Measurements from ENCODE around the gene CYP27C1.
A peak's percentile ranks its signal among the peaks of the same experiment; 100 is the strongest.
"Not testable (repeated sequence)": the region's sequence is repeated elsewhere in the genome, so short reads cannot be mapped to it uniquely, and the experiment has no call there.

CYP27C1 gene

DNA sequence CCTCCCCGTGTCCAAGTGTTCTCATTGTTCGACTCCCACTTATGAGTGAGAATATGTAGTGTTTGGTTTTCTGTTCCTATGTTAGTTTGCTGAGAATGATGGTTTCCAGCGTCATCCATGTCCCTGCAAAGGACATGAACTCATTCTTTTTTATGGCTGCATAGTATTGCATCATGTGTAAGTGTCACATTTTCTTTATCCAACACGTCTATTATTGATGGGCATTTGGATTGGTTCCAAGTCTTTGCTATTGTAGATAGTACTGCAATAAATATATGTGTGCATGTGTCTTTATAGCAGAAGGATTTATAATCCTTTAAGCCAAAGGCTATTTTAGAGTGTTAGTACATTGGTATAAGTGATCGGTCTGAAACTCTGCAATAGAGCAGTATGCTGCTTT lies 4.0 kb upstream of the CYP27C1 start:
- not testable (repeated sequence) for DNase-seq

DNA sequence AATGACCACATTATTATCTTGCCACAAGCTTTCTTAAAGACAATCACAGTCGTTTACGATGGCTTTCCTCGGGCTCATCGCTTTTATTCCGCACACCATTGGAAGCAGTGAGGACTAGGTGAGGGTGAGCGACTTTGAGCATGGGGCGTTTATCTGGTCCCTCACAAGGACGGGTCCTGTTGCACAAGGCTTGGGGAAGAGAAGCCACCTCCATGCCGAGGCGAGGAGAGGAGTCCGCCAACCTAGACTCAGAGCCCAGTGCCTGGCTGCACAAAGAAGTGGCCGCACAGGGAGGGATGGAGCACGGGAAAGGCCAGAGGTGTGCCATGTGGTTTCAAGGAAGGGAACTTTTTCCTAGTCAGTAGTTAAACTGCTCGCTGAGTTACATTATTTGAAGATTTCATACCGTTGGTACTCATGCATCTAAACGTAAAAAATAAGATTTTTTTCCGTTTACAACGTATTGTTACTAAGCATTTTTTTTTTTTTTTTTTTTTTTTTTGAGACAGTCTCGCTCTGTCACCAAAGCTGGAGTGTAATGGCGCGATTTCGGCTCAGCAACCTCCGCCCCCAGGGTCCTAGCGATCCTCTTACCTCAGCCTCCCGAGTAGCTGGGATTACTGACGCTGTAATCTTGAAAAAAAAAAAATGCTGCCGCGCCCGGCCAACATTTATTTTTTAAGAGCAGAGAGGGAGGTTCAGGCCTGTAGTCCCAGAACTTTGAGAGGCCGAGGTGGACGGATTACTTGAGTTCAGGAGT lies 849 bp upstream of the CYP27C1 start:
- peak; percentile 60 for DNase-seq

DNA sequence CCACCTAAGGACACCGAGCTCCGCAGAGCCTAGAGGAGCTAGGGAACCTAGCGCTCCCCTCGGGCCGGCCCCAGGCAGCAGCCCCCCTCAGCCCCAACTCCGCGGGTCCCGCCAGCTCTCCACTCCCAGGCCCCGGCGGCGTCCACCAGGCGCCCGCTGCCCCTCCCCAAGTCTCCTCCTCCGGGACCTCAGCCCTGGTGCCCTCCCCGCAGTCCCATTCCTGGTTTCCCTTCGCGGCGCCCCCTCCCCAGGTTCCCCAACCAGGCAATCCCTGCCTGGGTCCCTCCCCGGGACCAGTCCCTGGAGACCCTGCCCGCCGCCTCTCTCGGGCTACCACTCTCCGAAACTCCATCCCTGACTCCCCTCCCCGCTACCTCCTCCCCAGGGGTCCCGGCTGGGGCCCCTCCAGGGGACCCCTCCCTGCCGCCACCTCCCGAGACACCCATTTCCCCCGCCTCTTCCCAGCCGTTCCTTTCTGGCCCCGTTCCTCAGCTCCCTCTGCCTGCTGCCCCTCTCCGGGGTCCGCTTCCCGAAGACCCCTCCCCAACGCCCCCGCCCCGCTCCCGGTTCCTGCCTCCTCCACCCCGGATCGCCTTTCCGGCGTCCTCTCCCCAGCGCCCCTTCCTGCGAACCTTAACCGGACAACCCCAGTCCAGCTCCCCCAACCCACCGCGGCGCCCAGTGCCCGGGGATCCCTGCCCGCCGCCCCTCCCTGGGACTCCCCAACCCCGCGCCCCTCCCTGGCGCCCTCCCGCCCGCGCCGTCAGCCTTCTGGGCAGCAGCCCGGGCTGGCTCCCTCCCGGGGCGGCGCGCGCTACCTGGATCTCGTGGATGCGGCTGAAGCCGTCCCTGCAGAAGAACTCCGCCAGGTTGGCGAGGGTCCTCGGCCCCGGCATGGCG lies 678 bp downstream of the CYP27C1 start:
- DNase-seq = peak; percentile 73

DNA sequence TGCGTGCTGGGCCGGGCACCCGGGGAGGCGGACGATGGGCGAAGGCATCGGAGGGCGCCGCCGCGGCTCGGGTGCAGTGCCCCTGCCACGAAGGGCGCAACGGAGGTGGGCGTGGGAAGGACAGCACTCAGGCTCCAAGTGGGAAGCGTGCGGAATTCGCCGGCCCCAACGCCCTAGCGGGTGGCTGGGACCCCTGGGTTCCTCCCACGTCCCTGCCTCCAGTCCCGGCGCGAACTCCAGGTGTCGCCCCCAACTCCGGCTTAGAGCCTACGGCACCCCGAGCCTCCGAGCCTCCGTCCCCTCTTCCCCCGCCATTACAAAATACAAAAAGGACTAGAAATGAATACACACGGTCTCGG lies 1.3 kb downstream of the CYP27C1 start:
- no peak for DNase-seq

DNA sequence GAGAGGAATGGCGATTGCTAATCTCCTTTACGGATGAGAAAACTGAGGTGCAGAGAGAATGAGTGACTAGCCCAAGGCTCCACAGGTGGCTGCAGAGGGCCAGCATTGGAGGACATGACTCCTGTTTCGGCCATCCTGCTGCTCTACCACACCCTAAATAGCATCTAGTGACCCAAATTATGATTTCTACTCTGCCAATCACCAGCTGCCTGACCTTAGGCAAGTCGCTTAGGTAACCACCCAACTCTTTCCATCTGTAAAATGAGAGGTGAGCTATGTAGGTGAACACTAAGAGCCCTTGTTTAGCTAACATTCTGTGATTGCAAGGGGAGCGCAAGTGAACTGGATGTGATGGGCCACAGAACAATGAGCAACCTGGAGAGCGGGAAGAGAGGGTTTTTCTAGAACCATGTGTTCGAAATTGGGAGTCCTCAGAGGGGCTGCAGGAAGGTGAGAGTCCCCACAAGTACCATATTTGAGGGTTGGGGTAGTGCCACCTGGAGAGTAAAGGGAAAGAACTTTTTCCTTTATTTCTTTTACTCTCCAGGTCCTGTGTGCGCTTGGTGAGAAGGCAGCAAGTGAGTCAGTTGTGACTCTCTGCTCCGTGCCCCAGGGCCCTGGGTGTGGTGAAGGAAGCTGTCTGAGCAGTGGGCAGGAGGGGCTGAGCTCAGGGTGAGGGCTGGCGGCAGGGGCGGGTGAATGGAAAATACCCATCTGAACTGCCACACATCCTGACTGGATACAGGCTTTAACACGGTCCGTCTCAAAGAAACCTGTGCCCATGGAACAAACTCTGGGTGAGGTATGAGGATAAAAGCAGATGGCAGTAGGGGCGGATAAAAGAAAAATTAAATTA lies 2.4 kb downstream of the CYP27C1 start:
- DNase-seq = no peak

DNA sequence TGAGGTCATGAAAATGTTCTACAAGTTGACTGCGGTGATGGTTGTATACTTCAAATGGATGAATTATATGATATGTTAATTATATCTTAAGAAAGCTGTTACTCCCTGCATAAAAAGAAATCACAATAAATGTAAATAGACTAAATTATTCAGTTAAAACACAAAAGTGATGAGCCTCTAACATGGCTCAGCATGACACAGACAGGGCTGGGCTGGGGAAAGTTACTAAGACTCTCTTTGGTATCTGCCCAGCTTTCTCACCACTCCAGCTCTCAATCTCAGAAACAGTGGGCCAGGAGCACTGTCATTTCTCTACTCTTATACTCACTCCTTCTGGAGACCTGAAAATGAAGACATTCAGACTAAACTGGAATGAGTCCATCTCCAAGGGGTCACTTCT lies 3.5 kb downstream of the CYP27C1 start:
- no peak for DNase-seq

DNA sequence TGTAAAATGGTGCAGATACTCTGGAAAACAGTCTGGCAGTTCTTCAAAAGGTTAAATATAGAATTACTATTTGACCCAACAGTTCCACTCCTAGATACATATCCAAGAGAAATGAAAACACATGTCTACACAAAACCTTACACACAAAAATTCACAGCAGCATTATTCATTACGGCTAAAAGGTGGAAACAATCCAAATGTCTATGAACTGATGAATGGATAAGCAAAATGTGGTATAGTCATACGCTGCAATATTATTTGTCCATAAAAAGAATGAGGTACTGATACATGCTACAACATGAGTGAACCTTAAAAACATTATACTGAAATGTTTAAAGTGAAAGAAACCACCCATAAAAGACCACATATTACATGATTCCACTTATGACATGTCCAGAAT lies 4.0 kb downstream of the CYP27C1 start:
- DNase-seq = no peak

DNA sequence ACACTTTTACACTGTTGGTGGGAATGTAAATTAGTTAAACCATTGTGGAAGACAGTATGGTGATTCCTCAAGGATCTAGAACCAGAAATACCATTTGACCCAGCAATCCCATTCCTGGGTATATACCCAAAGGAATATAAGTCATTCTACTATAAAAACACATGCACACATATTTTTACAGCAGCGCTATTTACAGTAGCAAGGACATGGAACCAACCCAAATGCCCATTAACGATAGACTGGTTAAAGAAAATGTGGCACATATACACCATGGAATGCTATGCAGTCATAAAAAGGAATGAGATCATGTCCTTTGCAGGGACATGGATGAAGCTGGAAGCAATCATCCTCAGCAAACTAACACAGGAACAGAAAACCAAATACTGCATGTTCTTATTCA lies 5.9 kb downstream of the CYP27C1 start:
- not testable (repeated sequence) for DNase-seq

DNA sequence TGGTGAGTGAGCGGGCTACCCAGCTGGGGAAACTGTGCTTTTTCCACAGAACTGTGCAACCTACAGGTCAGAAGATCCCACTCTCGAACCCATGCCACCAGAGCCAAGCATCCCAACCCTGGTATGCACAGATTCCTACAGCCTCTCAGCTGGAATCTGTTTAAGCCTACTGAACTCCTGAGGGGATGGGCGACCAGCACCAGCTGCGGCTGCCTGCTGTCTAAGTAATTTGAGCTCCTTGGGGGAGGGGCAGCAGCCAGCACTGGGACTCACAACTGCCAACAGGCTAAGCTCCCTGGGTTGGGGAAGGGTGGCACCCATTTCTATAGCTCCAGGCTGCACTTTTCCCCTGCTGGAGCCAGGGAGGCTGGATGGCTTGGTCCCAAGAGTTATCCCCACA lies 11.8 kb downstream of the CYP27C1 start:
- DNase-seq = no peak

DNA sequence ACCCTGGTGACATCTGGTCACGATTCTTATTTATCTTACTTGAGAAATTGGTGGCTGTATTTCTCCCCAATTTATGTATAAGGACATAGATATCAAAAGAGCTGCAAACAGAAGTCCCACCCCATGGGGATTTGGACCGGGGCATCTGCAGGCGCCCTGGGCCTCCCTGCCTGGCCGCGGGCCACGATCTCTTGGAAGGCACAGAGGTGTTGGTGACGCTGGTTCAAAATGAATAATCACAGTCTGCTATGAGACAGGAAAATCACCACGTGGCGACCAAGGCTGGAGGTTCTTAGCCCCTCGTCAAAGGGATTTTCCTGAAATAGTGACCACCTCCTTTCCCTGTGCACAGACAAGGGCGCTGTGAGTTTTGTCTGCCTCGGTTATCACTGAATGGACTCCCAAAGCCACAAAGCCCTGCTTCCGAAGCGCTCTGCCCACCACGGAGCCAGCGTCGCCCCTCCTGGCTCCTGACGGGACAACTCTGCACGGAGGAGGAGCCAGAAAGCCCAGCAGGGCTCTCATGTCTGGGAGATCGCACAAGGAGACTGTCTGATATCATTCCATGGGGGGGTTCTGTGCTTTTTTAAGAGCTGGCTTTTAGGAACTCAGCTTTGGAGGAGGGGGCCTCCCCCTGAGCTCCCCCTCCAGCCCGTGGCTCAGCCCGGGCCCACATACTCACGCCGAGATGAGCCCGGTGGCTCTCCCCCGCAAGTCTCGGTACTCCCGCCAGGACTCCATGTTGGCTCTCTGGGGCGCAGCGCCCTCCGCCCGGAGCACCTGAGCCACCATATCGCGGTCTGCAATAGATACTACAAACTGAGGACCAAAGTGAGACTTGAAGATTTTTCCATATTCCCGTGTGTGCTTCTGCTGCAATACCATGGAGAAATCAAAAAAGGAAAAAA lies 14.6 kb downstream of the CYP27C1 start:
- no peak for DNase-seq

DNA sequence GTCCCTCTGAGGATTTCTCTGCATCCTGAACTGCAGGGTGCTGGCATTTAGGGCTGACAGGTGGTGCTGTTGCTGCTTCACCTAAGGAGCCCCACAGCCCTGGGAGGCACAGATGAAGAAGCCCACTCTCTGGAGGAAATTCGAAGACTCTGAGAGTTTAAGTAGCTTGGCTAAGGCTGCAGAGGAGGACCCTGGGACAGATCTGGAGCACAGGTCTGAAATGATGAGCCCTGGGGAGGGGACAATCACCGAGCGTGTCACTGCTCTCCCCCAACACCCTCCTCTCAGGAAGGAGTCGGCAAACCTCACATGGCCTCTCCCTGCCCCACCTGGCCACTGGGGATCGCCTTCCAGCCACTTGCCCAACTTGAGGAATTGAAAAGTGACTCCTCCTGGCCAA lies 18.6 kb downstream of the CYP27C1 start:
- no peak for DNase-seq

DNA sequence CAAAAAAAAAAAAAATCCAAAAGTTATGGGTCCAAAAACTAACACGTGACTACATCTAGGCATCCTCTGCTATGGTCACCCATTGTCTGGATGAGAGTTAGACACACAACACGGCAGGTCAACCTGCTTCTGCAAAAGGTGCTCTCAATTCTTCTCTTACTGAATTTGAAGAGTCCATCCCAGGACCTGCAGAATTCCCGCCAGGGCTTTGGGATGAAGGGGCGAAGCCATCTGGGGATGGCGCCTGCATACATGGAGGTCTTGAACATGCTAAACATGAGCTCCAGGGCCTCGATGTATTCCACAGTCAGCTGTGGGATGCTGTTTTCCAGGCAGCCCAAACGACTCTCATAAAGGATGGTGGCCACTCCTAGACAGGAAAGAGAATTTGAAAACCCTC lies 19.1 kb downstream of the CYP27C1 start:
- no peak for DNase-seq

DNA sequence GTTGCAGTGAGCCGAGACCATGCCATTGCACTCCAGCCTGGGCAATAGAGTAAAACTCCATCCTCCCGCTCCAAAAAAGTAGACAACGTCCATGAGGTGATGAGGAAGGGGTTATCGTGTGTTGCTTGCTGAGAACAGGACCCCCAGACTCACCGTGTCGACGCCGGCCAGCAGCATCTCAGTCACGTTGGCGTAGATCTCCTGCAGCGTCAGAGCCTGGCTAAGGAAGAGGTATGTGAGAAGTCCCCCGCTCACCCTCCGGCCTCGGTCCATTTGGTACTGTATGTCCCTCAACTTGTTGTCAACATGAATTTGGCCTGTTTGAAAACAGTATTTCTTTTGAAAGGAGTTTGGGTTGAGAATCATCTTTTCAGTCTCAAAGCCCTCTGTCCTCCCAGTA lies 20.9 kb downstream of the CYP27C1 start:
- DNase-seq = no peak

DNA sequence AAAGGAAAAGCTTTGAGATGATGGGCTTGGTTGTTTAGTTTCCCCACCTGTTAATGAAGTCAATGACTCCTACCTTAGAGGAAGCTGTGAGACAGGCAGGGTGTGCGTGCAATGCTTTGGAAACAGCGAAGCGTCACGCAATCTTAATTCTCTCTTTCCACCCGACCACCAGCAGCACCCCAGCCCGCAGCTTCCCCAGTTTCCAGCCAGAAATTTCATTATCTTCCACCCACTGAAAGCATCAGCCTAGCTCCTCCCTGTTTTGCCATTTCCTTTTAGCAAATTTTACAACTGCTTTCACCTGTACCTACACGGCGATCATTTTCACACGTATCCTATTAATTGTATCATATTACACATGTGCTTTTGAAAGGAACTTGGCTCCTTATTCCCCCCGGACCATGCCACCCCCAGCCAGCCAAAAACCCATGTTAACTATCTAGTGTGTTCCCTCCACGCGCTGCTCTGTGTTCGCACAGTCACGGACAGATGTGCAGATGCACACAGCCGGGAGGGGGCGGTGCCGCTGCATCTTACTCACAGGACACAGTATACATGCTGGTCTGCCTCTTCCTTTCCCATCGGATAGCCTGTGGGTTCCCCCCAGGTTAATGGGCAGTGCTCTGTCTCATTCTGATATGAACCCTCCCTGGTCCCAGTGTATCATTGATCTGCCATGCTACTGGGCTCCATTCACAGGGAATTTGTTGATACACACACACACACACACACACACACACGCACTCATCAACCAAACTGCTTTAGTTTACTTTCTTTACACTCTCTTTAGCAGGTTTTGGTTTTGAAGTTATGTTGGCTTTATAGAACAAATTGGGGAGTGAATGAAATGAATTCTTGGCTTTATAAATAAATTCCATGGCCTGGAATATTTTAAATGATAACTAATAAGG lies 22.4 kb downstream of the CYP27C1 start:
- DNase-seq = peak; percentile 74

DNA sequence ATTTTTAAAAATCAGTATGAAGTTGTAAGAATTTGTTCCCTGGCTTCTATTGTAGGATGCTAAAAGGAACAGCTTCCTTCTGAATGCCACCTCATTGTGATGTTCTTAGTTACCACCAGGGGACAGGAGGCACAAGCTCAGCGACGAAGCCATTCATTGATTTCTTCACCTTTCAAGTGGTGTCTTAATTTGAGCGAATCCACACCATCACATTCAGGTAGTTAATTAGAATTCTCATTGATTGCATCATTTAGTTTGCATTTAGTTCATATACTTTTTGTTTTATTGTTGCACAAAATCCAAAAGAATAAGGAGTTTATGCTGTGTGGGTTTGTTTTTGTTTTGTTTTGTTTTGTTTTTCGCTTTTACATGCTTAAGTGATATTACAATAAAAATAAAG lies 23.1 kb downstream of the CYP27C1 start:
- DNase-seq = no peak

DNA sequence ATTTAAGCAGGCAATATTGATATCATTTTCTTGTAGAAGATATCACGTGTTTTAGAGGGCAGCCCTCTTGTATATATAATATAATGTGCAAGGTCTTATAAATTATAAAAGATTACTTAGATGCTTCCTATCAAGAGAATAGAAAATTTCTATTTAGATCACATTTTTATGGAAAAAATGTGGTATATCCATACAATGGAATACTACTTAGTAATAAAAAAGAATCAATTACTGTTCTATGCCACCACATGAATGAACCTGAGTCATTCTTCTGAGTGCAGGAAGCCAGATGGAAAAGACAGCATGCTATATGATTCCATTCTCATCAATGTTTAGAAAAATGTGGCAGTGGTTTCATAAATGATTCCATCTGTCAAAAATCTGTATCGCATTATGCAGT lies 23.6 kb downstream of the CYP27C1 start:
- DNase-seq = no peak

DNA sequence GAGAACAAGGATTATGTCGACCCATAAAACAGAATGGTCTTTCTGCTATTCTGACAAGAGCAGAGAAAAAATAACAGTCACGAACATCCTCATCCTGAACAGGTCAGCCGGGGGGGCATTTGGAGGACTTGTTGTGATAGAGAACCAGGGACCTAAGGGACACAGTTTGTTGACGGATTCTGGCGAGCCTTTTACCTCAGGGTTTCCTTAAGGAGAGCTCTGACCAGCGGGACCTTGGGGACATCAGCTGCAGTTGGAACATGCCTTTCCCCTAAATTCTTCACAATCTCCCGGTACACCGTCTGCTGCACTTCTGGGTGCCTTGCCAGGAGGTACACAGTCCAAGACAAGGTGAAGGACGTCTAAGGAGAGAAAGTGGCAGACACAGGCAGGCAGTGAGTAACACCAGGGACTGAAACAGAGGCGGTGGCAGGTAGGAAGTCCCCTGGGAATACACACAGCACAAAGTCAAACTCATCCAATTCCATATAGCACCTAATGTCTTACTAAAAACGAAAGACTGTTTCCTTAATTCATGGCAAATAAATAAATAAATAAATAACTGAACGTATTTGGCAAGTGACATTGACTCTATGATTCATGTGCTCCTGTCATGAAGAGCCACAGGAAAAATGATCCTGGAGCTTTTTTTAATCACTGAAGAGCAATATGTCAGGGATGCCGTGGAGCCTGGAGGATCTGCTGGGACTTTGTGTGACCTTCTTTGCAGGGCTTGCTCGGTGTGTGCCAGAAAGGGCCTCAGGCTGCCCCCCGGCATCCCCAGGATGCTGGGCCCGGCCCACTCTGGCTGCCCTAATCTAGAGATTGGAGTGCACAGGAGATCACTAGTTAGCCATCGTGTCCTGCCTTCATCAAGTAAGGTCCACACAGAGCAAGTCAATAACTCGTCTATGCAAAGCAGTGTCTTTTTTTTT lies 24.7 kb downstream of the CYP27C1 start:
- DNase-seq = no peak

DNA sequence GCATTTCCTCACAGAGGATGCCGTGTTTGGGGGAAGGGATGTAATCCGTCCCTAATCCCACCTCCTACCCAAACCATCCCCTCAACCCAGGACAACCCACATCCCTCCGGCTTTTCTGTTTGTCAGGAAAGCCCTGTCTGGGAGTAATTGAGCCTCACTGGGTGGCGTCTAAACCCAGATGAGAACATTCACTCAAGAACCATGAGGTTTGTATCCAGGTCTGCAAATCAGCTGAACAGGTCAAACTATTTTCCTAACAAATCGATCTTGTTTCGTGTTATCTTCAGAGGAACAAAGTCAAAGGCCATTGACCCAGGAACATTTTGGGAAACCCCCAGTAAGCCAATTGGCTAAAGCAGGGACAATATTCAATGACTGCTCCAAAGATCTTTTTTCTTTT lies 25.7 kb downstream of the CYP27C1 start:
- no peak for DNase-seq

DNA sequence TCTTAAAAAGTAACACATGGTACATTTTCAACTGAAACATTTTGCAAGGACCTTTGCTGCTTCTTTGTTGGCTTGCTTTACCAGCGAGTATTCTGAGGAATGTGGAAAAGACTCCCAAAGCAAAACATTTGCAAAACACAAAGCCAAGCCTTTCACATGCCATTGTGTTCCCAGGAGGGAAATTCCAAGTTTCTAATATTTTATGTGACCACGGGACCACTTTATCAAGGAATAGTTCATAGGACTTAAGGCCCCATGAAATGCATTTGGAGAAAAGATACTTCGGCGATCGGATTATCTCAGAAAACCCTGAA lies 26.2 kb downstream of the CYP27C1 start:
- DNase-seq = no peak
